Loucy (cell line): ENCODE measurements around the gene TOB1.

ENCODE experiments used
- H2AFZ ChIP-seq: fragments of 200-600 bp; sonication (generic); 2 replicates; pipeline ENCODE4 v1.6.0; 2016; ENCODE audit warnings: antibody characterized with exemption, mild to moderate bottlenecking, low read length, moderate library complexity
- H3F3A ChIP-seq: fragments of 200-600 bp; 2 replicates; pipeline ENCODE4 v1.6.0; 2016; ENCODE audit warnings: antibody characterized with exemption, low read depth, mild to moderate bottlenecking
- H3K27me3 ChIP-seq: fragments of 200-600 bp; sonication (generic); 2 replicates; pipeline ENCODE4 v1.6.1; 2014; ENCODE audit warnings: low read length, mild to moderate bottlenecking; ENCODE audit not compliant: insufficient read depth, poor library complexity, severe bottlenecking
- H3K36me3 ChIP-seq: fragments of 200-600 bp; sonication (generic); 2 replicates; pipeline ENCODE4 v1.6.1; 2016; ENCODE audit warnings: low read length; ENCODE audit not compliant: insufficient read depth
- H3K4me1 ChIP-seq: fragments of 200-600 bp; sonication (generic); 2 replicates; pipeline ENCODE4 v1.5.1; 2014; ENCODE audit warnings: low read length, mild to moderate bottlenecking; ENCODE audit not compliant: insufficient read depth, poor library complexity, severe bottlenecking
- H3K4me2 ChIP-seq: fragments of 200-600 bp; sonication (generic); 2 replicates; pipeline ENCODE4 v1.6.0; 2014; ENCODE audit warnings: antibody characterized with exemption, low read length, low read depth, mild to moderate bottlenecking; ENCODE audit not compliant: poor library complexity, severe bottlenecking
- H3K4me3 ChIP-seq: fragments of 200-600 bp; sonication (generic); 2 replicates; pipeline ENCODE4 v1.5.1; 2014; ENCODE audit warnings: low read length, mild to moderate bottlenecking, mixed read lengths; ENCODE audit not compliant: poor library complexity, severe bottlenecking
- H3K79me2 ChIP-seq: fragments of 200-600 bp; sonication (generic); 2 replicates; pipeline ENCODE4 v1.6.1; 2014; ENCODE audit warnings: low read length; ENCODE audit not compliant: insufficient read depth
- H3K9ac ChIP-seq: fragments of 200-600 bp; sonication (generic); 2 replicates; pipeline ENCODE4 v1.6.0; 2014; ENCODE audit warnings: mild to moderate bottlenecking, low read depth, low read length, moderate library complexity; ENCODE audit not compliant: poor library complexity, severe bottlenecking
- H3K9me2 ChIP-seq: fragments of 200-600 bp; sonication (generic); replicated peaks from 2 replicates; pipeline ENCODE4 v1.6.1; 2016; ENCODE audit warnings: low read depth, low read length, mixed read lengths
- H3K9me3 ChIP-seq: fragments of 200-600 bp; sonication (generic); 2 replicates; pipeline ENCODE4 v1.6.1; 2014; ENCODE audit warnings: mild to moderate bottlenecking, antibody characterized with exemption, low read length, low read depth; ENCODE audit not compliant: insufficient read depth
- H4K20me1 ChIP-seq: fragments of 200-600 bp; sonication (generic); 2 replicates; pipeline ENCODE4 v1.6.0; 2014; ENCODE audit warnings: antibody characterized with exemption, low read length, mild to moderate bottlenecking; ENCODE audit not compliant: insufficient read depth, poor library complexity, severe bottlenecking
- EZH2phosphoT487 ChIP-seq: fragments of 200-600 bp; IDR thresholded peaks from 2 replicates; pipeline ENCODE4 v1.6.1; 2018; ENCODE audit warnings: antibody characterized with exemption, mild to moderate bottlenecking, moderate library complexity, borderline replicate concordance
- TF ChIP-seq, protein P1 (sequence below): fragments of 200-600 bp; sonication (generic); conservative IDR thresholded peaks from 2 replicates; pipeline ENCODE4 v1.5.1; 2014; ENCODE audit warnings: mild to moderate bottlenecking, antibody characterized with exemption, low read length

The TOB1 gene

DNA sequence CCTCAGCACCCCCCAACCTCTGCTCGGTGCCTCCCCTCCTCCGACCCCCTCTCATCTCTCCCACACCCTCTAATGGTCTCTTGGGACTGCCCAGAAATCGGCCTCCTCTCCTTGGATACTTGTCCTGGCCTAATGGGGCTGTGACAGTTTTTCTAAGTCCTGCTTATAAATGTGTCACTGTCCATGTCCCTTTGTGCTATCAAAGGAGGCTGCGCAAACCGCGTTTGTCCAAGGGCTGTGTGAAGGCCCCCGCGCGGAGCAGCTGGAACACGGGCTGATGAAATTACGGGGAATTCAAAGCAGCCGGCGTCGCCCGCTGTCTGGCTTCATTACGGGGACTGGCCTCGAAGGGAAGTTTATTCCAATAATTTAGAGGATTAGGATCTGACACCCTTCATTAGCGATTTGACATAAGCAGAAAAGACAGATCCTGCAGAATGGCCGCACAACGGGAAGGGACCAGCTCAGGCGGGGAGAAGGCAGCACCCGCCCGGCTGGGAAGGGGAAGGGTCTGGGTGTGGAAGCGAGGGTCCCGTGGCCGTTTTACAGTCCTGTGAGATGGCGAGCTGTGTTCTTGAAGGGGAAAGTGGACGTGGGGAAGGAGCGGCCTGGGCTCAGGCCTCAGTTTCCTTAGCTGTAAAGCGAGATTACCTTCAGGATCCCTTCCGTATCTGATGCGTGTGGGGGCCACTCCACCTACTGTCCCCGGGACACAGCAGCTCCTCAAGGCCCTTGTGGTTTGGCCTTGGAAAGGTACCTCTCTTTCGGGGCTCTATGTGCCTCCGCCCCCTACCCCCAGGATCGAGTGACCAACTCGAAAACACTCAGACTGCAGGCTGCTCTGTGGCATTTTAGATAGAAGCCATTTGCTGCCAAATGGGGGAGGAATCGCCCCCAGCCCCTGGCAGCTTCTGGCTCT, 32.4 kb downstream of the TOB1 start:
- no peaks in the 10 kb centered on the region for H3K9me2 ChIP-seq

DNA sequence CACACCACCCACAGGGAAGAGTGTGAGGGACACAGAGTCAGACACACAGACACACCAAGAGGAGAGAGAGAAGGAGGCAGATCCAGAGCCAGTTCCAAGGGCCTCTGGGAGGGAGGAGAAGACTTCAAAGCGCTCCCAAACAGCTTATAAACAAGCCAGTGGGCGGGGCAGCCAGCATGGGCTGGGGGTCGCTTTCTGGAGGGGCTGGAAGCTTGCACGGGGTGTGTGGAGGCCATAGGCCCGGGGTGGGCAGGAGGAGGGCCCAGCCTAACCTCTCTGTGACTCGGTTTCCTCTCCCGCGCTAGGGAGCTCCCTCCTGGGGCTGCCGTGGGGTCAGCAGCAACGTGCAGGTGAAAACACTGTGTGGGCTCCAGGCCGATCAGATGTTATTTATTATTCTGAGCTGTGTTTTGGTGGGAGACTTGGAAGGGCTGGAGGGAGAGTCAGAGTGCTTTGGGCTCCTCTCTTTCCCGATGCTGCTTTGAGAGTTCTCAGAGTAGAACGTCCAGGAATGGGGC, 33.2 kb downstream of the TOB1 start:
- no peak for TF ChIP-seq EZH2phosphoT487
- TF ChIP-seq, protein P1, sequence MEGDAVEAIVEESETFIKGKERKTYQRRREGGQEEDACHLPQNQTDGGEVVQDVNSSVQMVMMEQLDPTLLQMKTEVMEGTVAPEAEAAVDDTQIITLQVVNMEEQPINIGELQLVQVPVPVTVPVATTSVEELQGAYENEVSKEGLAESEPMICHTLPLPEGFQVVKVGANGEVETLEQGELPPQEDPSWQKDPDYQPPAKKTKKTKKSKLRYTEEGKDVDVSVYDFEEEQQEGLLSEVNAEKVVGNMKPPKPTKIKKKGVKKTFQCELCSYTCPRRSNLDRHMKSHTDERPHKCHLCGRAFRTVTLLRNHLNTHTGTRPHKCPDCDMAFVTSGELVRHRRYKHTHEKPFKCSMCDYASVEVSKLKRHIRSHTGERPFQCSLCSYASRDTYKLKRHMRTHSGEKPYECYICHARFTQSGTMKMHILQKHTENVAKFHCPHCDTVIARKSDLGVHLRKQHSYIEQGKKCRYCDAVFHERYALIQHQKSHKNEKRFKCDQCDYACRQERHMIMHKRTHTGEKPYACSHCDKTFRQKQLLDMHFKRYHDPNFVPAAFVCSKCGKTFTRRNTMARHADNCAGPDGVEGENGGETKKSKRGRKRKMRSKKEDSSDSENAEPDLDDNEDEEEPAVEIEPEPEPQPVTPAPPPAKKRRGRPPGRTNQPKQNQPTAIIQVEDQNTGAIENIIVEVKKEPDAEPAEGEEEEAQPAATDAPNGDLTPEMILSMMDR = no peak
- H2AFZ ChIP-seq = no peak overlapping the region
- H3K4me3 ChIP-seq = no peak overlapping the region
- H3K4me1 ChIP-seq = no peaks in the 10 kb centered on the region
- H3K9ac ChIP-seq = no peak overlapping the region
- no peaks in the 10 kb centered on the region for H3K27me3 ChIP-seq
- H3K4me2 ChIP-seq = no peak overlapping the region
- no peaks in the 10 kb centered on the region for H3K36me3 ChIP-seq
- H3F3A ChIP-seq = no peaks in the 10 kb centered on the region
- no peaks in the 10 kb centered on the region for H3K9me2 ChIP-seq
- no peaks in the 10 kb centered on the region for H3K79me2 ChIP-seq
- no peaks in the 10 kb centered on the region for H3K9me3 ChIP-seq
- no peaks in the 10 kb centered on the region for H4K20me1 ChIP-seq

More for the DNA sequence above, 32.4 kb downstream of the TOB1 start:
- H3F3A ChIP-seq = no peaks in the 10 kb centered on the region
- no peak overlapping the region for H3K4me2 ChIP-seq
- no peaks in the 10 kb centered on the region for H3K36me3 ChIP-seq
- no peaks in the 10 kb centered on the region for H4K20me1 ChIP-seq
- no peaks in the 10 kb centered on the region for H3K4me1 ChIP-seq
- H3K79me2 ChIP-seq = no peaks in the 10 kb centered on the region
- no peak overlapping the region for H3K4me3 ChIP-seq
- H3K27me3 ChIP-seq = no peaks in the 10 kb centered on the region
- TF ChIP-seq EZH2phosphoT487 = no peak
- TF ChIP-seq, protein P1 = no peak
- no peak overlapping the region for H2AFZ ChIP-seq
- H3K9me3 ChIP-seq = no peaks in the 10 kb centered on the region
- H3K9ac ChIP-seq = no peak overlapping the region

DNA sequence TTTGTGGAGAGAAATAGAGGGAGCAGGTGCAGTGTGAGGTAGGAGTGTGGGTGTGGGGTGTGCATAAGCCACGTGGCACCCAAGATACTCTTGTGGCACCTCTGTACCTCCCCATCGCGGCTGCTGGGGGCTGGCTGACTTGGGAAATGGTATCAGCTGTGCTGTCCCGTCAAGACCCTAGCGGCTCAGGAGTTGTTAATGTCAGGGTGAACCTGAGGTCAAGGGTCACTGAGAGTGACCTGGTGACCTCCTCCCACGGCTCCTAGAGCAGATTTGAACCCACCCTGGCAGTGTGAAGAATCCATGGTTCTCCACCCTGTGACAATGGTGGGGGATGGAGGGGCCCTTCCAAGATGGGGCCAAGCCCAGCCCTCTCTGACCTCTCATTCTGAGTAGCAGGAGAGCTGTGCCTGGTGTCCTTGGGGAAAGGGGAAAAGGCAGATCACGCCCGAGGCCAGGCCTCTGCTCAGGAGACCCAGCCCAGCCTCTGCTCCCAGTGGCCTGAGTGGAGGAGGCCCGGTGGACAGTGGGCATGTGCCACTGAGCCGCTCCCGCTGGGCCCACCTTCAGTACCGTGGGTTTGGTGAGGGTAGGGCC, 33.8 kb downstream of the TOB1 start:
- Histone ChIP-seq H3K4me1 (no peaks in the 10 kb centered on the region), H3K79me2 (no peaks in the 10 kb centered on the region), H3K9me3 (no peaks in the 10 kb centered on the region), H3K4me2 (no peak overlapping the region), H3K4me3 (no peak overlapping the region), H4K20me1 (no peaks in the 10 kb centered on the region), H3K27me3 (no peaks in the 10 kb centered on the region), H2AFZ (no peak overlapping the region), H3K36me3 (no peaks in the 10 kb centered on the region), H3F3A (no peaks in the 10 kb centered on the region), H3K9me2 (no peaks in the 10 kb centered on the region), H3K9ac (no peak overlapping the region)
- no peak for TF ChIP-seq EZH2phosphoT487
- TF ChIP-seq, protein P1 = no peak
